ENCODE measurements around the gene ZNF277.

Gene ZNF277

DNA sequence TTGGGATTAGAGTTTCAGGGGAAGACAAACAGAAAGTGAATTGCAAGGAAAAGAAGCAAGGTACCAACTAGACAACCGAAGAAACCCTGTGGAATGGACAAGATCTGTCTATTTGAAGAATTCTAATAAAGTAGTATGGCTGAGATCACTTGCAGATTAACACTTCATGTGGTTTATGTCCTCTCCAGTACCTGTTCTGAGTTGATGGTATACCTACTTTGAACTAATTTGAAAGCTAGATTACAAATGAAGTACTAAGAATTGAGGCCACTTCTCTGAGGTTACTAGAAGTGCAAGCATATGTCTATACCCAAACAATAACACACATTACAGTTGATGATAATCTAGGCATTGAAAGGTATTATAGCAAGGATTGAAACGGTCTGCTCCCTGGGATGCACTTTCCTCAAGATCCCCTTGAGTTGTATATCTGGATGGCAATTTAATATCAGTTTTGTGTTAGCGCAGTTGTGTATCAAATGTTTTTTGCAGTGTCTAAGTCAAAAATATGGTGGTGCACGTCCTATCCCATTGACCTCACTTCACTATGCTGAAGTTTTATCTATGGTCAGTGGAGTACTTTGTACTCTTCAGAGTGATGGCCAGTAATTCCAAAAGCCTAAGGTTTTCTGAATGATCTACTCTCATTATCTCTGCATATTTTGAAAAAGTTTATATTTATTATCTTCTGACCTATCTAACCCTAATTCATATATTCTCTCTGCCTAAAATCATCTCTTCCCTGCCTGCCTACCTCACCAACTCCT is 25.9 kb downstream of the ZNF277 start:
- no peak overlapping the region for H3K4me3 ChIP-seq (ENCODE audit: low read depth, low read length)
- TF ChIP-seq, protein P1, sequence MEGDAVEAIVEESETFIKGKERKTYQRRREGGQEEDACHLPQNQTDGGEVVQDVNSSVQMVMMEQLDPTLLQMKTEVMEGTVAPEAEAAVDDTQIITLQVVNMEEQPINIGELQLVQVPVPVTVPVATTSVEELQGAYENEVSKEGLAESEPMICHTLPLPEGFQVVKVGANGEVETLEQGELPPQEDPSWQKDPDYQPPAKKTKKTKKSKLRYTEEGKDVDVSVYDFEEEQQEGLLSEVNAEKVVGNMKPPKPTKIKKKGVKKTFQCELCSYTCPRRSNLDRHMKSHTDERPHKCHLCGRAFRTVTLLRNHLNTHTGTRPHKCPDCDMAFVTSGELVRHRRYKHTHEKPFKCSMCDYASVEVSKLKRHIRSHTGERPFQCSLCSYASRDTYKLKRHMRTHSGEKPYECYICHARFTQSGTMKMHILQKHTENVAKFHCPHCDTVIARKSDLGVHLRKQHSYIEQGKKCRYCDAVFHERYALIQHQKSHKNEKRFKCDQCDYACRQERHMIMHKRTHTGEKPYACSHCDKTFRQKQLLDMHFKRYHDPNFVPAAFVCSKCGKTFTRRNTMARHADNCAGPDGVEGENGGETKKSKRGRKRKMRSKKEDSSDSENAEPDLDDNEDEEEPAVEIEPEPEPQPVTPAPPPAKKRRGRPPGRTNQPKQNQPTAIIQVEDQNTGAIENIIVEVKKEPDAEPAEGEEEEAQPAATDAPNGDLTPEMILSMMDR (IDR thresholded peaks at IDR 0.05; ENCODE audit: borderline replicate concordance, insufficient read depth, low read depth, low read length) = no peak

- H3K4me3 ChIP-seq (ENCODE audit: low read depth, low read length) = no peak overlapping the region
- TF ChIP-seq, protein P1 (IDR thresholded peaks at IDR 0.05; ENCODE audit: borderline replicate concordance, insufficient read depth, low read depth, low read length) = no peak
These were observed 26.7 kb downstream of the ZNF277 start for GRCh38 chr7:112233048-112233697.

DNA sequence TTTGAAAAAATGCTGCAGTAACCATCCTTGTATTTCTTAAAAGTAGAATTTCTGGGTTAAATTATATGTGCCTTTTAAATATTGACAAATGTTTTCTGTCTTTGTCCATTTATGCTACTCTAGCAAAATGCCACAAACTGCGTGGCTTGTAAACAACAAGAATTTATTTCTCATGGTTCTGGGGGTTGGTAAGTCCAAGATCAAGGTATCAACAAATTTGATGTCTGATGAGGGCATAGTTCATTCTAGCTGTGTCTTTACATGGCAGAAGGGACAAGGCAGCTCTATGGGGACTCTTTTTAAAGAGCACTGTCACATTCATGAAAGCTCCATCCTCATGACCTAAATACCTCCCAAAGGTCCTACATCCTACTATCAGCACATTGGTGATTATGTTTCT is 27.7 kb downstream of the ZNF277 start:
- H3K4me3 ChIP-seq (ENCODE audit: low read depth, low read length) = no peak overlapping the region
- TF ChIP-seq, protein P1 (IDR thresholded peaks at IDR 0.05; ENCODE audit: borderline replicate concordance, insufficient read depth, low read depth, low read length) = no peak

- H3K4me3 ChIP-seq (ENCODE audit: low read depth, low read length) = no peak overlapping the region
- TF ChIP-seq, protein P1 (IDR thresholded peaks at IDR 0.05; ENCODE audit: borderline replicate concordance, insufficient read depth, low read depth, low read length) = no peak
These were observed 30.1 kb downstream of the ZNF277 start for GRCh38 chr7:112236597-112236996.

DNA sequence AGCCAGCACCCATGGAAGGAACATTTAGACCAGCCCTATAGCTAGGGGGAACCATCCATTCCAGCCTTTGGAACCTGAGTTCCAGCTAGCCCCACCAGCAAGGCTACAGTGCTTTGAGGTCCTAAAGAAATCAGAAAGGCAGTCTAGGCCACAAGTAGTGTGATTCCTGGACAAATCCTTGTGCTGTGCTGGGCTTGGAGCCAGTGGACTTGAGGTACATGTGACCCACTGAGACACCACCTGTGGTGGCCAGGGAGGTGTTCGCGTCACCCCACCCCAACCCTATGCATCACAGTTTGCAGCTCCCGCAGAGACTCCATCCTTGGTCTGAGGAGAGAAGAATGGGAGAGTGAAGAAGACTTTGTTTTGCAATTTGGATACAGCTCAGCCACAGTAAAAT is 31.8 kb downstream of the ZNF277 start:
- TF ChIP-seq, protein P1 (IDR thresholded peaks at IDR 0.05; ENCODE audit: borderline replicate concordance, insufficient read depth, low read depth, low read length) = no peak
- H3K4me3 ChIP-seq (ENCODE audit: low read depth, low read length) = no peak overlapping the region

- TF ChIP-seq, protein P1 (IDR thresholded peaks at IDR 0.05; ENCODE audit: borderline replicate concordance, insufficient read depth, low read depth, low read length) = no peak
- H3K4me3 ChIP-seq (ENCODE audit: low read depth, low read length) = no peak overlapping the region
These were observed 32.5 kb downstream of the ZNF277 start for GRCh38 chr7:112238852-112239610.
